Esophagus mucosa (tissue), 1 donor: ENCODE results near the gene DNAAF6. TPM values are rescaled to one million over a fixed set of nuclear protein-coding genes. Genes with fewer than 3 reads are reported as not detected.
"Not testable (repeated sequence)": the region's sequence is repeated elsewhere in the genome, so short reads cannot be mapped to it uniquely, and the experiment has no call there.

ENCODE experiments used
- ATAC-seq: fragments of 200-7000 bp; cut with Tn5 transposase; one replicate; pipeline ENCODE4 v1.9.1; 2020
- total RNA-seq: library from RNA; stranded (reverse); gene quantifications from one replicate; pipeline ENCODE4 v1.2.4, GENCODE V29; 2023
- donor health status: DM: yes; HTN: yes; CAD: no.

DNAAF6 gene
- total RNA-seq: not detected

DNA sequence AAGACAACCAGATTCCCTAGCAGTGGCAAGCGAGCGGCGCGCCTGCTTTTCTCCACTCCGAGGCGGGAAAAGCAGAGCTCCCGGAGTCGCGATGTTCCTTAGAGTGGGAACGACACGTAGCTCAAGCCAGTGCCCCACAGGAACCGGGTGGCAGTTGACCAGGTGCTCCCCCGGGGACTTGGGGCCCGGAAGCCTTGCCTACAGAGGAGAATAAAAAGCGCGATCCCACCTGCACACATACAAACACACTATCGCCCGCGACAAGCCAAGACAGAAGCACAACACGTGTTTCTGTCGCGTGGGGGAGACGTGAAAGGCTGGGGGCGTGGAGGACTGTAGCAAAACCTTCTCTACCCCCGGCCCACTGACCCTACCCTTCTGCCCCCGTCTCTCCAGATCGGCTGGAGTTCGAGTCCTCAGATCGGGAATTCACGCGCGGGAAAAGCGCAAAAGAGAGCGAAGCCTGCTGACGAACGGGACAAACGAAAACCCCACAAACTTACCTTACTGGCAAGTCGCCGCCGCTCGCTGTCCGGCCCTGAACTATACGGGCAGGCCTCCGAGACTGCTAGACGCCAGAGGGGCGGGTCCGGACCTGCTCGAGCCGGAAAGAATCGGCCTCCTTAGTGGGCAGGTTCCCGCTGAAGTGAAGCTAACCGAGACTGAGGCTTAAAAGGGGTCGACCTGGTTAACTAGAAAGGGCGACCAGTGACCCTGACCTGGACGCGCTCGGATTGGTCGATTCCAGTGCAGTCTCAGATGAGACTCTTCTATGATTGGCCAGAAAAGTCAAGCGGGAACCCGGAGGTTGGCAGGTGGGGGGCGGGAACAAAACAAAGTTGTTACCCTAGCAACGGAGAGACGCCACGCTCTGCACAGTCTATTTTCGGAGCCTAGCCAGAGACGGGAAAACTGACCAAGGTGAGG lies at the start of gene DNAAF6, which contains the start of gene NUP62CL:
Gene DNAAF6 (plus strand): TSS at position 842 of the 927 bp plus-strand sequence. CDS start 6,265 bp downstream, outside the sequence.
Gene NUP62CL (minus strand): TSS at position 664 of the 927 bp plus-strand sequence. CDS start 31,287 bp downstream, outside the sequence.
- ATAC-seq: peak; percentile 80

DNA sequence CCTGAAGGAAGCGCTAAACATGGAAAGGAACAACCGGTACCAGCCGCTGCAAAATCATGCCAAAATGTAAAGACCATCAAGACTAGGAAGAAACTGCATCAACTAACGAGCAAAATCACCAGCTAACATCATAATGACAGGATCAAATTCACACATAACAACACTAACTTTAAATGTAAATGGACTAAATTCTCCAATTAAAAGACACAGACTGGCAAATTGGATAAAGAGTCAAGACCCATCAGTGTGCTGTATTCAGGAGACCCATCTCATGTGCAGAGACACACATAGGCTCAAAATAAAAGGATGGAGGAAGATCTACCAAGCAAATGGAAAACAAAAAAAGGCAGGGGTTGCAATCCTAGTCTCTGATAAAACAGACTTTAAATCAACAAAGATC lies 48.8 kb upstream of the DNAAF6 start:
- not testable (repeated sequence) for ATAC-seq

DNA sequence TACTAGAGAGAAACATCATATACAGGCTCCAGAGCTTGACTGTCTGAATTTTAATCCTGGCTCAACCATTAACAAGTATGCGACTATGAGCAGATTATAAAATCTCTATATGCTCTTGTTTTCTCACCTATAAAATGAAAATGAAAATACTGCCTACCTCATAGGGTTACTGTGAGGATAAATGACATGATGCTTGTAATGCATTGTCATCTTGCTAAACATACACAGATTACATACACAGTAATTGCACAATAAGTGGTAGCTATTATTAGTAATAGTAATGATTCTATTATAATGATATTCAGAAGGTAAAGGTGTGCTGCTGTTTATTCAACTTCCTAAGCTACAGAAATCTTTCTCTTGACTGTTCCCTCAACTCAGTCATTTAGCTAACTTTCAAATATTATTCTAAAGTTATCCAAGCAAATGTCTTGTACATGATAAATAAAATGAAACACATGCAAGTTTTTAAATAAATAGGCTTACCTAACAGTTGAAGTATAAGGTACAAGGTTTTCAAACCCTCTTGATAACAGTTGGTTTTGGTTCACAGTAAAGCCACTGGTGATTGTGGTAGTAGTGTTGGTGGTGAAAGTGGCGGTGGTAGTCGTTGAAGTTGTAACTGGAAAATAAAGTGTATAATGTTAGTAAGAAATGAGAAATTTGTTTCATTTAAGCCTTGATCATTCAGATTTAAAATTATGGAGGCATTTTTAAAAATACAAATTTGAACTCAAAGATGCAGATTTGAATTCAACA lies 39.1 kb upstream of the DNAAF6 start:
- ATAC-seq: no peak

DNA sequence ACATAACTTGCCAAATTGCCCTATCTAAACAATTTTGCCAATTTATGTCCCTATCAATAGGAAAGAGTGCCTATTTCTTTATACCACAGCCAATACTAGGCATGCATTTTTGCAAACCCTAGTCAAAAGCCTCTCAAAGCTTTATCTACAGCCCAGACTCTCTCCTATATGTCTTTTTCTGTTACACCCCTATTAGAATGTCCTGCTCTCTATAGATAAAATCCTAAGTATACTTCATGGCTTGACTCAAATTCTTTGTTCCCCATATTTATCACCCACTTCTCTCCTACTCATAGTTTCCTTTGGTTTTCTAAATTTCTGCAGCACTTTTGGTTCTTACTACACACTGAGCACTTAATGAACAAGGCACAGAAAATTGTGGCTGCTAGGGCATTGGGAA lies 38.2 kb upstream of the DNAAF6 start:
- ATAC-seq: no peak

DNA sequence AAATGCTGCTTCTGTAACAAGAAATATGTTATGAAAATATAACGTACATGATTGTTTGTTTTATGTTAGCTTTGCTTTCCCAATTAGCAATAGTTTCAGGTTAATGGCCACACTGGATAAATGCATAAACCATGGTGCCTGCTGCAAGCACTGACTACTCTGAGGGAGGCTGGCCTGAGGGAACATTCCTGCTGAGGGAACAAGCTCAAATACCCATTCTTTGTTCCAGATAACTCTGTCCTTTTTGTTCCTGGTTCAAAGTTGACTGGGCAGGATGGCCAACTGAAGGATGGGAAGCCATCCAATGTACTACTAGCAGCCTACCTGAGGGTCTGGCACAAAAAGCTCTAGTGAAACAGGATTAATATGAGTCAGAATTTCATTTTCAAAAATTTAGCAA lies 37.7 kb upstream of the DNAAF6 start:
- ATAC-seq: no peak

DNA sequence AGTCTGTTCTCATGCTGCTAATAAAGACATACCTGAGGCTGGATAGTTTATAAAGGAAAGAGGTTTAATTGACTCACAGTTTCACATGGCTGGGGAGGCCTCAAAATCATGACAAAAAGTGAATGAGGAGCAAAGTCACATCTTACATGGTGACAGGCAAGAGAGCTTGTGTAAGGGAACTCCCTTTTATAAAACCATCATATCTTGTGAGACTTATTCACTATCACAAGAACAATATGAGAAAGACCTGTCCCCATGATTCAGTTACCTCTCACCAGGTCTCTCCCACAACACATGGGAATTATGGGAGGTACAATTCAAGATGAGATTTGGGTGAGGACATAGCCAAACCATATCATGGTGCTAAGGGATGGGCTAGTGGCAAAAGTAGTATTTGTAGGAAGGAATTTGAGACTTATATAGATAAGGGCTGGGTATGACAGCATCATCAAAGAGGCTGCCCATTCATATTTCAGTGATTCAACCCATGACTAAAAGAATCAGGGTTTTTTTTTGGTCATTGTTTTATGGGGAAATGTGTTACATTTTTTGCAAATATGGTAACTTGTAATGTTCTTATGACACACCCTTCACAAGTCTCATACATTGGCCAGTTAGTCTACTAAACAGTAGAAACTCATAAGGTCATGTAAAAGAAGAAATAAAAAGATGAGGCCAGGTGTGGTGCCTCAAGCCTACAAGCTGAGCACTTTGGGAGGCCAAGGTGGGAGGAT lies 34.9 kb upstream of the DNAAF6 start:
- ATAC-seq: no peak

DNA sequence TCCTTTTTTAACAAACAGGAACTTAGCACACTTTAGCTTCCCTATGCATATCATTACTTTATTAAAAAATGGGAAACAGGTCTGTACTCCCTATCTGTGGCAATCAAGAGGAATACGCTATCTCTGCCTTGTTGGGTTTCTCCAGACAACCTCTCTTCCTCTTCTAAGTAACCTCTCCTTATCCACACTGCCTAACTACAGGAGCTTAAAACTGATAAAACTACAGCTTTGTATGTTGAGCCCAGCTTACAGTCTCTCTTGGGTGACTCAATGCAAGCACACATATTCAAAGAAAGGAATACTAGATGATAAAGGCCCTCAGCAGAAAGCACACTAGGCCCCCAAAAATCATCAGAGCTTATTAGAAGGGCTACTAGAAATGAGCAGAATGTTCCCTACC lies 9.1 kb upstream of the DNAAF6 start:
- ATAC-seq: no peak

DNA sequence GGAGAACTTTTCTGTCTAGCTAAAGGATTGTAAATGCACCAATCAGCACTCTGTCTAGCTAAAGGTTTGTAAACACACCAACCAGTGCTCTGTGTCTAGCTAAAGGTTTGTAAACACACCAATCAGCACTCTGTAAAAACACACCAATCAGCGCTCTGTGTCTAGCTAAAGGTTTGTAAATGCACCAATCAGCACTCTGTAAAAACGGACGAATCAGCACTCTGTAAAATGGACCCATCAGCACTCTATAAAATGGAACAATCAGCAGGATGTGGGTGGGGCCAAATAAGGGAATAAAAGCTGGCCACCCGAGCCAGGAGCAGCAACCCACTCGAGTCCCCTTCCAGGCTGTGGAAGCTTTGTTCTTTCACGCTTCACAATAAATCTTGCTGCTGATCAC lies 8.3 kb upstream of the DNAAF6 start:
- ATAC-seq: not testable (repeated sequence)

DNA sequence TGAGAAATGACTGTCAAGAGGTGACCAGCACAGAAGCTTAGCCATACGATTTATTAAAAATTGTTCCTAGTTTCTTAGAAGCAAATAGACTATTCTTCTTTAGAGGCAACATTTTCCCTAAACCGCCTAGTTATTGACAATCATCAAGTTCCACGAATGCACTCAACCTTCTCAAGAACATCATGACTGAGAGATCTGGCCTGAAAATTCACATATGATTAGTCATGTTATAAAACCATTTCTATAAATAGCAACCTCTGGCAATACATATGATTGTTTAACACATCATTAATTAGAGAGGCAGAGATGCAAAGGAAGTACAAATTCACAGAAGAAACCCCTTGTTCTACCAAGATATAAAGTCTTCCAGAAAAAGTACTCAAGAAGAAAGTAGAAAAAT lies 6.9 kb upstream of the DNAAF6 start:
- no peak for ATAC-seq

DNA sequence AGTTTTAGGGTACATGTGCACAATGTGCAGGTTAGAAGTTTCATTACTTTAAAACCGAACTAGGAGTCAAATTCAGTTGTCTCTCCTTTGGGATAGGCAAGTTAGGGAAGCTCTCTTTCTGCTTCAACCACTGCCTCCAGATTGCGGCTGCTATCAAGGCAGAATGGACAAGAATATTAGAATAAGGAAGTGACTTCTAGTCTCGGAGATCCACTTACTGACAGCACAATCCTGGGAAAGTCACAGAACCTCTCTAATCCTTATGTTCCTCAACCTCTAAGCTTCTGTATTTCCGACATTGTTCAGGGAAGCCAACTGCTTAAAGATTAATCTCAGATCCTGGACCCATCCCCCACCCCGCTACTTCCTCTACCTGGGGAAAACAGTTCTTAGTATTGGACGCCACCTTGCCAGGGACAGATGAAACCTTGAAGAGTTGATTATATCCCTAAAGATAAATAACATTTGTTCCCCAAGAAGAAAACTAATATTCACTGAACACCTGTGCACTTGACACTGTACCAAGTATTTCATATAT lies 2.3 kb upstream of the DNAAF6 start:
- ATAC-seq: no peak

DNA sequence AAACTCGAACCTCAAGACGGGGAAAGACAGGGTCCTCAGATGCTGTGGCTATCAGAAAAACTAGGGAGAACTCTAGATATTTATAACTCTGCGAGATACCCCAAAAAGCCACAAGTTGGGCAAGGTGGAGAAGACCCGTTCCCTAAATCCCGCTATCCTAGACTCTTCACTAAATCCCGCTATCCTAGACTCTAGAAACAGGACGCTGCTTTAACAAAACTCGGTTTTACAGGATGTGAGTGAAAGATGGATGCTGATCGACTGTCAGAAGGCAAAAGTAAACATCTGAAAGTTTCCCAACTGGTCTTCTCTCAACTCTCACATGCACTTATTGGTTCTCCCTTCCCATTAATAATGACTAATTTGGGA lies 270 bp downstream of the DNAAF6 start:
- no peak for ATAC-seq

DNA sequence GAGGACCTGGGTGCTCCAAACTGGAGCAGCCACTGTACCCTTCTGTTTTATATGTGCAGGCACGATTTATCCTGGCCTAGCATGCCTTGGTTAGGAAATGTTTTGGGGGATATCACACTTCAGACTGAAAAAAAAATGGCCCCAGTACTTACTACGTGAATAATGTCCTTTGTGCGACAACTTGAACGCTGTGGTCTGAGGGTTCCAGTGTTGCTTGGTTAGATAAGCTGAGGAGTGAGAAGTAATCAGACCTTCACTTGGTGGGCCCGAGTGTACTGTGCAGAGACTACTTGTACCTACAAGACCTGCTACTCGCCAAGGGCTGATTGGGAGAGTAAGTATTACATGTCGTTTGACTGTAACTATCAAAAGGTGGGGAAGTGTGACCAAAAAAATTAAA lies 678 bp downstream of the DNAAF6 start:
- ATAC-seq: no peak

DNA sequence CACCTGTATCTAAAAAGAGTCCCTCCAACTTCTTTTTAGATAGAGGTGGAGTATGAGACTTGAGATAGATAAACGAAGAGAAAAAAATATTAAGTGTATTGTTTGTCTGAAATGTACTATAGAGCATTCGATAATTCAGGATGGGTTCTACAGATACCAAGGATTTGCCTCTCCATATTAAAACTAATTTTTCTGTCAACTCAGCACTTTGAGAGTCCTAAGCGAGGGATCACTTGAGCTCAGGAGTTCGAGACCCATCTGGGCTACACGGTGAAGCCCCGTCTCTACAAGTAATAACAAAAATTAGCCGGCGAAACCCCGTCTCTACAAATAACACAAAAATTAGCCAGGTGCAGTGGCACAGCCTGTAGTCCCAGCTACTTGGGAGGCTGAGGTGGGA lies 1.5 kb downstream of the DNAAF6 start:
- ATAC-seq: no peak

DNA sequence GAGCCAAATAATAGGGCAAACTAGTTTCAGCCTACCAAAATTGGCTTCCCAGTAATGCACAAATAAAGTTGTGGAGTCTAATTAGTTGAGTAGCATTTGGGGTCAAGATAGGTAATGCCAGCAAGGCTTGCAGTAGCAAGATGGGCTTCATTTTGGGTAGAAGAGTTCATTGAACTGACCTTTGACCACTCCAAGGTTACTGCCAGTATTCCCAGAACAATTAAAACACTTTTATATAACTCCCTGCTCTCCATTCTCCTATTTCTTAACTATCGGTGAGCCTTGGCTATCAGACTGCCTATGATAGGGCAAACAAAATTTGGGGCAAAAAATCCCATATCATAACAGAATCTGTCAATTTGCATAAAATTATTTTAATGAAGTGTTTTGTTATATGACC lies 7.1 kb downstream of the DNAAF6 start:
- no peak for ATAC-seq

DNA sequence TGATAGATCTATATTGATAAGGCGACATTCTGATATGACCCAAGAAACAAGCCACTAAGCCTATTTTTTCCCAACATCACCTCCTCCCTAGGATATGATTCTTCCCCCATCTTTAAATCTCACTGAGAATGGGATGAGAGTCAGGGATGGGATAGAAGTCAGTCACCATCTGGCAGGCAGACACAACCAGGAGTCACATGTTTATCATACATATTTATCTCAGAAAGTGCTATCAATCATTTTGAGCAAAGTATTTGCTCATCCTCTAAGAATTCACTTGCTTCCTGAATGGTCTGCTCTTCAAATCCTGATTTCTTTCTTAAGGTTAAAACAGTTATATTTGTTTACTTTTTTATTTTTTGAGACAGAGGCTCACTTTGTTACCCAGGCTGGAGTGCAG lies 20.3 kb downstream of the DNAAF6 start:
- no peak for ATAC-seq

DNA sequence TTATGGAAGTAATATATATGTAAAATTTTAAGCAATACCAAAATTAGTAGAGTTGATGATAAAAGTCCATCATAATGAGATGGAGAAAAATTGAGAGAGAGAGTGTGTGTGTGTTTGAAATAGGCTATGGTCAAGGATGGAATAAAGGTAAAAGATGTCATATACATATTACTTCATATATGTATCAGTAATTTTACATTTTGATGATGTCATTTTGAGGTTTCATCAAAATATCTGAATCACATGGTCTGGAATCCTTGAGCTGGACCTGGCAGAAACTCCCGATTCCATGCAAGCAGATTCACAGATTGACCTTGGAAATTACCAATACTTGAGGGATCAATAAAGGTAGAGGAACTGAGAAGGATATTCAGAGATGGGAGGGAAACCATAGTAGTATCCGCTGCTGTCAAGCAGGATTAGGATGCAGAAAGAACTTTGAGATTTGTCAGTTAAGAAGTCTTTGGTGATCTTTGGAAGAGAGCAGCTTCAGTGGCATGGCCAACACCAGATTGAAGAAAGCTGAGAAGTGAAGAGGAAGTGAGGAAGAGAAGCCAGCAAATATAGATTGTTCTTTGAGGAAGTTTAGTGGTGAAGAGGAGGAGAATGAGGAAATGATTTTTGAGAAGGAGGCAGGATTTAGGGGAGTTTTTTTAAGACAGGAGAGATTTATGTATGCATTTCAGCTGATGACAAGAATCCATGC lies 21.5 kb downstream of the DNAAF6 start:
- ATAC-seq: no peak

DNA sequence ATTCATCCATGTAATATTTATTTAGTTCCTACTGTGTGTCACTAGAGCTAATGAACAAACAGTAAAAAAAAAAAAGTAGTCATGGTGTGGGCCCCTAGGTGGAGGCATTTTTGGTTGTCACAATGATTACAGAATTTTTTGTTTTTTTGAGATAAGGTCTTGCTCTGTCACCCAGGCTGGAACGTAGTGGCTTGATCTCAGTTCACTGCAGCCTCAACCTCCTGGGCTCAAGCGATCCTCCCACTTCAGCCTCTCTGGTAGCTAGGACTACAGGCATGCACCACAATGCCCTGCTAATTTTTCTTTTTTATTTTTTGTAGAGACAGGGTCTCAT lies 22.0 kb downstream of the DNAAF6 start:
- ATAC-seq: no peak

DNA sequence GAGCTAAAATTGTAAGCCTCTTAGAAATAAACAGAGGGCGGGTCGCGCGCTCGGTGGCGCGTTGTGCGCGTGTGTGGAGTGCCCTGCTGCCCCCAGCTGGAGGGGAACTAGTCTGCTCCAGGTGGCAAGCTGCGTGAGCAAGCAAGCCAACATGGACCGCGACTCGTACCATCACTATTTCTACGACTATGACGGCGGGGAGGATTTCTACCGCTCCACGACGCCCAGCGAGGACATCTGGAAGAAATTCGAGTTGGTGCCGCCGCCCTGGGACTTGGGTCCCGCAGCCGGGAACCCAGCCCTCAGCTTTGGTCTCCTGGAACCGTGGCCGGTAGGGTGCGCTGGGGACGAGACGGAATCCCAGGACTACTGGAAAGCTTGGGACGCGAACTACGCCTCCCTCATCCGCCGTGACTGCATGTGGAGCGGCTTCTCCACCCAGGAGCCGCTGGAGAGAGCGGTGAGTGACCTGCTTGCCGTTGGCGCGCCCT lies 66.1 kb downstream of the DNAAF6 start:
- ATAC-seq: no peak

DNA sequence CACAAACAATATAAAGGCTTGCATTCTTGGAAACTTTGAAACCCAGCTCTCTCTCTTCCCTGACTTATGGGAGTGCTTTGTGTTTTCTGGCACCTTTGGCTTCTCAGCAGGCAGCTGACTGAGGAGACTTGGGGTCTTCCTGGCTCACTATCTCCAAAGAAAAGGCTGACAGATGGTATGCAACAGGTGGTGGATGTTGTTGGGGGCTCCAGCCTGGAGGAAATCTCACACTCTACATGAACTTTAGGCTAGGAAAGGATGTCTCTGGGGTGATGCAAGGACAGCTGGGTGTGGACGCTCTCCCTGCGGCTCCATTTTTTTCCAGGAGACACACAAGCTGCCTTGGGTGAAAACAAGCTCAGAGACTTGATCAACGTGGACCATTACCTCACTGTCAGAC lies 67.4 kb downstream of the DNAAF6 start:
- no peak for ATAC-seq

DNA sequence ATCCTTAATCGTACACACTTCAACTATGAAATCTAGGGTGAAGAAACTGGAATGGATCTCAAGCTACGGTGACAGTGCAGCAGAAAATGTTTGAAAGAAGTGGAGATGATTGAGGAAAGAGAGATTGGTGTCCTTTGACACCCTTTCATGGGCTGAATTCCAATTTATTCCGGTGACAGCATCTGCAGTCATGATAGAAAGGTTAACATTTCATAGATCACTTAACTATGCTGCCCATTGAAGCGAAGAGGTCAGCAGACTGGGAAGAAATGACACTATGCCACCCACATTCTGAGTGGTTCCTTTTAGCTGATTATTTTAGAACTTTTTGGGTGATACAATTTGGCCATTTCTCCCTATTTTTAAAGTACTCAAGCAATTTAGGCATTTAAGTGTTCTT lies 82.3 kb downstream of the DNAAF6 start:
- no peak for ATAC-seq

DNA sequence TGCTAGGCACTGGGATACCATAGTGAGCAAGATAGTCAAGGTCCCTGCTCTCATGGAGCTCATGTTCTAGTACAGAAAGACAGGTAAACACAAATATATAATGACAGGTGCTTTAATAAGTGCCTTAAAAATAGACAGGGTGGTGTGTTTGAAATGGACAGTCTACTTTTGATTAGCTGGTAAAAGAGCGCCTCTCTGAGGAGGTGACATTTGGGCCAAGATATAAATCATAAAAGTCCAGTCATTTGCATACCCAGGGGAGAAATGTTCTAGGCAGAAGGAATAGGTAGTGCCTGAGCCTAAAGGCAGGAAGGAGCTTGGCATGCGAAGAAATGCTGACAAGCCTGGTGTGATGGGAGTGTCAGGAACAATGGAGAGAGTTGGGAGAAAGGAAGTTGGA lies 83.6 kb downstream of the DNAAF6 start:
- no peak for ATAC-seq

DNA sequence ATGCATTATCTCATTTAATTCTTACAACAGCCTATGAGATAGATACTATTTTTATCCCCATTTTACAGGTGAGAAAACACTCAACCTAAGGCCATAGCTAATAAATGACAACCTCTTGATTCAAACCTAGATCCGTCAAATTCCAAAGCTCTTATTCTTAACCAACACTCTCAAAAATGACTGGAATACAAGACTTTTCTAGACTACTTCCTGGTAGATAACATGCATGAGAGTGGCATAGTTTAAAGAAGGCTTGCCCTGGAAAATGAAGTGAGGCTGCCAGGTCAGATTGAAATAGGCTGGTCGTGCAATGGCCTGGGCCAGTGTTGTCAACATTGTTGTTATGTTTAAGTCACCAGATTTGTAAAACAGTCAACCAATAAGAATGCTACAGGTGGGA lies 86.6 kb downstream of the DNAAF6 start:
- ATAC-seq: no peak
